ENCODE data around the gene KLHL29. TPM values are rescaled to one million over a fixed set of nuclear protein-coding genes. Genes with fewer than 3 reads are reported as not detected.

KLHL29 gene
- total and polyA plus RNA-seq, 2 of the 13 experiments (the other 11 are each of a cell fraction or from before 2014, with no cell fraction given), result 0.01 TPM; not detected in 1

- Histone ChIP-seq H3K27ac (ENCODE audit: extremely low read length, insufficient read depth, low read length) (no peak overlapping the region), H4K20me1 (ENCODE audit: insufficient read depth, low read length) (no peaks in the 10 kb centered on the region), H3K27me3 (ENCODE audit: control insufficient read depth in 1 of 2, insufficient read depth in 2 of 2, low read length in 2 of 2) (no peaks in the 10 kb centered on the region), H3K4me1 (ENCODE audit: insufficient read depth, low read length) (no peaks in the 10 kb centered on the region), H3K79me2 (ENCODE audit: insufficient read depth, low read length) (no peaks in the 10 kb centered on the region), H3K9me3 (ENCODE audit: low read length) (no peaks in the 10 kb centered on the region), H3K4me2 (ENCODE audit: low read depth, low read length) (no peak overlapping the region), H2AFZ (ENCODE audit: low read length) (no peak overlapping the region), H3K9ac (ENCODE audit: insufficient read depth, low read depth, low read length) (no peak overlapping the region), H3K4me3 (replicated peaks in 1 of 3; ENCODE audit: insufficient read depth in 1 of 3, low read depth in 2 of 3, low read length in 3 of 3) (no peak overlapping the region), H3K36me3 (replicated peaks in 1 of 2; ENCODE audit: control insufficient read depth in 1 of 2, insufficient read depth in 2 of 2, low read length in 2 of 2) (no peaks in the 10 kb centered on the region)
- WGBS (ENCODE audit: low lambda C conversion rate), result 96% methylated on average over 15 of the region's 17 CpGs
- no peak for FAIRE-seq
- in situ Hi-C loops (cut with HindIII; ENCODE audit: extremely low pct_ligation_motif_present, low pct_unique_long_range_greater_than_20kb), result no loop called here
- BruUV-seq (replicated peaks), result no TSS peak
- TF ChIP-seq FOXC1 (CRISPR knock-in tag; IDR thresholded peaks at IDR 0.05; ENCODE audit: borderline replicate concordance), result no peak
- no peak for TF ChIP-seq EZH2 (conservative IDR thresholded peaks at IDR 0.05; ENCODE audit: low read depth, low read length)
- no peak for TF ChIP-seq ZKSCAN5 (CRISPR knock-in tag; IDR thresholded peaks at IDR 0.05)
- TF ChIP-seq RFX5 (IDR thresholded peaks at IDR 0.05; ENCODE audit: low read depth, low read length), result no peak
- no peak for TF ChIP-seq MIER3 (CRISPR knock-in tag; IDR thresholded peaks at IDR 0.05; ENCODE audit: borderline replicate concordance)
- no peak for TF ChIP-seq BRD4 (CRISPR knock-in tag; IDR thresholded peaks at IDR 0.05)
- no peak for TF ChIP-seq ZNF878 (CRISPR knock-in tag; IDR thresholded peaks at IDR 0.05)
- no peak for TF ChIP-seq MED1 (CRISPR knock-in tag; IDR thresholded peaks at IDR 0.05)
- no peak for TF ChIP-seq ZSCAN9 (CRISPR knock-in tag; IDR thresholded peaks at IDR 0.05; ENCODE audit: borderline replicate concordance)
- no peak for TF ChIP-seq SRSF9 (IDR thresholded peaks at IDR 0.05; ENCODE audit: borderline replicate concordance, insufficient read depth, low read depth, low read length, poor library complexity, severe bottlenecking)
- TF ChIP-seq ZFP41 (CRISPR knock-in tag; IDR thresholded peaks at IDR 0.05; ENCODE audit: borderline replicate concordance), result no peak
- no peak for TF ChIP-seq ZNF329 (CRISPR knock-in tag; IDR thresholded peaks at IDR 0.05; ENCODE audit: low read depth)
- intact Hi-C loops (cut with micrococcal nuclease; ENCODE audit: unreplicated experiment), result no loop called here
- POLR2A ChIA-PET, result no interaction called here
- no peak; the same call in 1 of the 3 replicates for ATAC-seq
- CTCF ChIA-PET (ENCODE audit: low intra/inter-chr PET ratio, low total read pairs), result no interaction called here
- no peak for DNase-seq (ENCODE audit: low spot score)
Measured at GRCh38 chr2:23703037-23703582, 318.1 kb downstream of the KLHL29 start.

Data from HepG2 (cell line).